ENCODE results near the gene DOCK10.

GRCh38 chr2:224890372-224890771, 151.9 kb downstream of the DOCK10 start:
- TF ChIP-seq CTCF (tag by site-specific recombination; IDR thresholded peaks at IDR 0.05) (no peak), YY1 (tag by site-specific recombination; IDR thresholded peaks at IDR 0.05) (no peak), ZNF366 (tag by site-specific recombination; conservative IDR thresholded peaks at IDR 0.05) (no peak), ZNF274 (IDR thresholded peaks at IDR 0.05; ENCODE audit: low read length) (no peak), ZNF274 (tag by site-specific recombination; IDR thresholded peaks at IDR 0.05; ENCODE audit: borderline replicate concordance) (no peak), ZBTB49 (tag by site-specific recombination; IDR thresholded peaks at IDR 0.05; ENCODE audit: low read depth) (no peak), GLI4 (tag by site-specific recombination; IDR thresholded peaks at IDR 0.05) (no peak), ZNF426 (tag by site-specific recombination; IDR thresholded peaks at IDR 0.05) (no peak), ZNF670 (tag by site-specific recombination; IDR thresholded peaks at IDR 0.05; ENCODE audit: low read depth) (no peak), HOXA7 (CRISPR knock-in tag; IDR thresholded peaks at IDR 0.05; ENCODE audit: borderline replicate concordance) (no peak)
